B cell (primary cell): ENCODE results near the gene CPSF4L.

Experiments
- CTCF ChIP-seq: fragments of 200-600 bp; IDR thresholded peaks from one replicate; pipeline ENCODE4 v1.8.0; 2022; ENCODE audit warnings: antibody characterized with exemption, mild to moderate bottlenecking
- EZH2 ChIP-seq: IDR thresholded peaks from 2 replicates; pipeline ENCODE4 v1.6.1; 2012; ENCODE audit warnings: borderline replicate concordance, low read depth, mild to moderate bottlenecking, moderate library complexity, low read length; ENCODE audit not compliant: insufficient read depth, poor library complexity, severe bottlenecking

GRCh38 chr17:73211745-73212144 is 49.9 kb downstream of the CPSF4L start:
- TF ChIP-seq CTCF = no peak
- TF ChIP-seq EZH2 = no peak
